GM23338 (cell line): ENCODE data around the gene GHRH. TPM values are rescaled to one million over a fixed set of nuclear protein-coding genes. Genes with fewer than 3 reads are reported as not detected.

Experiments
- ATAC-seq: fragments of 200-7000 bp; cut with Tn5 transposase; 3 replicates; pipeline ENCODE4 v1.9.1; 2020
- DNase-seq: peaks from one replicate; pipeline ENCODE4 v3.0.0-alpha.2; 2015; ENCODE audit warnings: low spot score
- H2AFZ ChIP-seq: fragments of 200-600 bp; sonication (generic); 2 replicates; pipeline ENCODE4 v1.8.0; 2016; ENCODE audit warnings: antibody characterized with exemption, mild to moderate bottlenecking, moderate library complexity
- H3F3A ChIP-seq: fragments of 200-600 bp; sonication (generic); replicated peaks from 2 replicates; pipeline ENCODE4 v1.8.0; 2017; ENCODE audit warnings: antibody characterized with exemption, mixed run types, low read depth
- H3K27ac ChIP-seq: fragments of 200-600 bp; sonication (generic); 2 replicates; pipeline ENCODE4 v1.6.1; 2016; ENCODE audit warnings: low read depth
- H3K27me3 ChIP-seq: fragments of 200-600 bp; sonication (generic); 2 replicates; pipeline ENCODE4 v1.8.0; 2016; ENCODE audit warnings: mild to moderate bottlenecking, mixed run types, moderate library complexity; ENCODE audit not compliant: insufficient read depth
- H3K36me3 ChIP-seq: fragments of 200-600 bp; sonication (generic); 2 replicates; pipeline ENCODE4 v1.8.0; 2016; ENCODE audit warnings: mild to moderate bottlenecking; ENCODE audit not compliant: insufficient read depth
- H3K4me1 ChIP-seq: fragments of 200-600 bp; sonication (generic); 2 replicates; pipeline ENCODE4 v1.8.0; 2016; ENCODE audit warnings: mild to moderate bottlenecking, moderate library complexity; ENCODE audit not compliant: insufficient read depth
- H3K4me2 ChIP-seq: fragments of 200-600 bp; sonication (generic); 2 replicates; pipeline ENCODE4 v1.7.1; 2017; ENCODE audit warnings: mixed run types
- H3K4me3 ChIP-seq: fragments of 200-600 bp; sonication (generic); 2 replicates; pipeline ENCODE4 v1.6.1; 2016; ENCODE audit warnings: mixed run types
- H3K79me2 ChIP-seq: fragments of 200-600 bp; sonication (generic); replicated peaks from 2 replicates; pipeline ENCODE4 v1.8.0; 2017; ENCODE audit warnings: mild to moderate bottlenecking; ENCODE audit not compliant: insufficient read depth
- H3K9me2 ChIP-seq: fragments of 200-600 bp; sonication (generic); 2 replicates; pipeline ENCODE4 v1.8.0; 2017; ENCODE audit not compliant: insufficient read depth
- H4K20me1 ChIP-seq: fragments of 200-600 bp; sonication (generic); replicated peaks from 2 replicates; pipeline ENCODE4 v1.8.0; 2017; ENCODE audit warnings: mild to moderate bottlenecking; ENCODE audit not compliant: insufficient read depth
- H3K27ac Mint-ChIP-seq: 2 replicates; pipeline ENCODE4 v1.8.0; 2020; ENCODE audit warnings: inconsistent platforms, mild to moderate bottlenecking, moderate library complexity, mixed read lengths
- H3K27me3 Mint-ChIP-seq: 3 replicates; pipeline ENCODE4 v1.8.0; 2022; ENCODE audit warnings: low read depth, mild to moderate bottlenecking, moderate library complexity, mixed read lengths, inconsistent platforms; ENCODE audit not compliant: insufficient read depth, poor library complexity
- H3K36me3 Mint-ChIP-seq: 3 replicates; pipeline ENCODE4 v1.8.0; 2021; ENCODE audit warnings: low read depth, mild to moderate bottlenecking, inconsistent platforms, moderate library complexity, mixed read lengths
- H3K4me1 Mint-ChIP-seq: 3 replicates; pipeline ENCODE4 v1.8.0; 2020; ENCODE audit warnings: mild to moderate bottlenecking, inconsistent platforms, mixed read lengths
- H3K4me3 Mint-ChIP-seq: 3 replicates; pipeline ENCODE4 v1.8.0; 2021; ENCODE audit warnings: moderate library complexity, mild to moderate bottlenecking, inconsistent platforms, mixed read lengths
- H3K9me3 Mint-ChIP-seq: 3 replicates; pipeline ENCODE4 v1.8.0; 2020; ENCODE audit warnings: moderate library complexity, mild to moderate bottlenecking, inconsistent platforms, mixed read lengths
- CREB1 ChIP-seq: fragments of 250-450 bp; sonication (Bioruptor Pico); IDR thresholded peaks from 2 replicates; pipeline ENCODE4 v1.5.0; 2020; ENCODE audit warnings: low read depth, mild to moderate bottlenecking, moderate library complexity
- ETS1 ChIP-seq: IDR thresholded peaks from 2 replicates; pipeline ENCODE4 v1.6.1; 2016; ENCODE audit warnings: antibody characterized with exemption
- EZH2phosphoT487 ChIP-seq: fragments of 200-600 bp; sonication (generic); IDR thresholded peaks from one replicate; pipeline ENCODE4 v1.8.1; 2018; ENCODE audit warnings: antibody characterized with exemption; ENCODE audit not compliant: unreplicated experiment
- NANOG ChIP-seq: IDR thresholded peaks from 2 replicates; pipeline ENCODE4 v1.6.1; 2016; ENCODE audit warnings: antibody characterized with exemption, borderline replicate concordance
- REST ChIP-seq: IDR thresholded peaks from one replicate; pipeline ENCODE4 v1.6.1; 2018; ENCODE audit warnings: antibody characterized with exemption; ENCODE audit not compliant: unreplicated experiment
- ZNF114 ChIP-seq: fragments of 250-450 bp; sonication (Bioruptor Pico); IDR thresholded peaks from 2 replicates; pipeline ENCODE4 v1.5.0; 2020; ENCODE audit warnings: mild to moderate bottlenecking, moderate library complexity
- polyA plus RNA-seq: library from polyadenylated mRNA; unstranded; fragments of >200 nt; fragmentation: Nextera tagmentation; extraction: Ambion mirVana; gene quantifications from 2 replicates; pipeline ENCODE4 v1.2.1, GENCODE V29; 2016
- total RNA-seq: library from RNA; depleted of rRNA; stranded (reverse); fragments of >200 nt; shearing (Covaris generic); gene quantifications from 2 replicates; pipeline ENCODE4 v1.2.3, GENCODE V29; 2014

Gene GHRH
- total and polyA plus RNA-seq, 2 experiments from 2014 or later, result 0.40 TPM; not detected in 1

- Histone ChIP-seq H3K27me3 (no peaks in the 10 kb centered on the region), H2AFZ (peak overlapping the region; percentile 39; the same call in 1 of the 2 replicates), H3F3A (0 out of 2 replicates have a peak, but pooled peaks cover 8% of the 10 kb centered on the region), H3K79me2 (peaks cover 44% of the 10 kb centered on the region), H4K20me1 (peaks cover 4% of the 10 kb centered on the region; the same call in 1 of the 2 replicates), H3K4me2 (peak overlapping the region; percentile 89), H3K27ac (peak overlapping the region; percentile 90), H3K4me3 (peak overlapping the region; percentile 87), H3K36me3 (peaks cover 7% of the 10 kb centered on the region; the same call in 1 of the 2 replicates), H3K4me1 (peaks cover 13% of the 10 kb centered on the region; the same call in 1 of the 2 replicates), H3K9me2 (peaks cover 3% of the 10 kb centered on the region; the same call in 1 of the 2 replicates)
- Mint-ChIP-seq H3K4me1 (peaks cover 10% of the 10 kb centered on the region), H3K27me3 (peaks cover 3% of the 10 kb centered on the region), H3K36me3 (peaks cover 34% of the 10 kb centered on the region), H3K4me3 (peak overlapping the region; percentile 84), H3K9me3 (peaks cover 13% of the 10 kb centered on the region), H3K27ac (peak overlapping the region; percentile 98; the same call in 1 of the 2 replicates)
- TF ChIP-seq CREB1, result no peak
- TF ChIP-seq NANOG, result no peak
- no peak for TF ChIP-seq ZNF114 (CRISPR knock-in tag)
- no peak for TF ChIP-seq EZH2phosphoT487
- no peak for TF ChIP-seq REST
- TF ChIP-seq ETS1, result no peak
- no peak for ATAC-seq
- DNase-seq, result no peak
These were observed 28.7 kb upstream of the GHRH start for GRCh38 chr20:37290158-37290810.

- peaks cover 6% of the 10 kb centered on the region; the same call in 1 of the 2 replicates for H3K4me1 ChIP-seq
- H3K27ac Mint-ChIP-seq, result no peak overlapping the region; the same call in none of the 2 replicates
- no peaks in the 10 kb centered on the region for H3K27me3 ChIP-seq
- H3K27me3 Mint-ChIP-seq, result peaks cover 3% of the 10 kb centered on the region
- peaks cover 3% of the 10 kb centered on the region; the same call in 2 of the 3 replicates for H3K4me1 Mint-ChIP-seq
- ATAC-seq (no peak), DNase-seq (no peak)
- no peak overlapping the region for H3K4me2 ChIP-seq
- no peak overlapping the region for H3K4me3 ChIP-seq
- peaks cover 5% of the 10 kb centered on the region for H3K9me3 Mint-ChIP-seq
- no peak overlapping the region for H3K27ac ChIP-seq
- H3K4me3 Mint-ChIP-seq, result peak overlapping the region; percentile 84; the same call in 2 of the 3 replicates
- no peak overlapping the region for H2AFZ ChIP-seq
- TF ChIP-seq EZH2phosphoT487 (no peak), ETS1 (no peak)
- peaks cover 3% of the 10 kb centered on the region; the same call in 1 of the 2 replicates for H3K9me2 ChIP-seq
- H3K36me3 ChIP-seq, result peaks cover 7% of the 10 kb centered on the region; the same call in 1 of the 2 replicates
- H3K36me3 Mint-ChIP-seq, result peaks cover 20% of the 10 kb centered on the region
- peaks cover 28% of the 10 kb centered on the region for H3K79me2 ChIP-seq
- H3F3A ChIP-seq, result 0 out of 2 replicates have a peak, but pooled peaks cover 3% of the 10 kb centered on the region
- H4K20me1 ChIP-seq, result no peaks in the 10 kb centered on the region
These were observed 26.5 kb upstream of the GHRH start for GRCh38 chr20:37288091-37288490.
